TTC549 (cell line): ENCODE measurements around the gene TMEM255A.

Experiments used
- FAIRE-seq: peaks from 2 replicates; lab custom pipeline; 2012; peaks lifted over from hg19 to GRCh38; lab: Jason Lieb, UNC

Gene TMEM255A

GRCh38 chrX:120262859-120263708 is 48.2 kb downstream of the TMEM255A start:
- FAIRE-seq, result no peak

- no peak for FAIRE-seq
These were observed 50.9 kb downstream of the TMEM255A start for GRCh38 chrX:120260369-120260768.

- no peak for FAIRE-seq
These were observed 57.5 kb downstream of the TMEM255A start for GRCh38 chrX:120253784-120254183.

GRCh38 chrX:120251471-120252011 is 59.7 kb downstream of the TMEM255A start:
- no peak for FAIRE-seq

- FAIRE-seq, result peak; percentile 84
These were observed 60.6 kb downstream of the TMEM255A start, which contains the start of gene ZBTB33 for GRCh38 chrX:120250522-120251271. Gene ZBTB33 (plus strand): TSS chrX:120250812. CDS start chrX:120253416, 2,604 bp downstream.

- no peak for FAIRE-seq
These were observed 66.3 kb downstream of the TMEM255A start for GRCh38 chrX:120244735-120245498.

- no peak for FAIRE-seq
These were observed 66.9 kb downstream of the TMEM255A start for GRCh38 chrX:120244395-120244734.

- no peak for FAIRE-seq
These were observed 68.4 kb downstream of the TMEM255A start for GRCh38 chrX:120242813-120243212.

- no peak for FAIRE-seq
These were observed 72.3 kb downstream of the TMEM255A start for GRCh38 chrX:120238933-120239332.

- no peak for FAIRE-seq
These were observed 74.4 kb downstream of the TMEM255A start for GRCh38 chrX:120236687-120237479.

GRCh38 chrX:120235284-120235683 is 76.0 kb downstream of the TMEM255A start:
- no peak for FAIRE-seq

- no peak for FAIRE-seq
These were observed 82.9 kb downstream of the TMEM255A start for GRCh38 chrX:120228187-120228908.

GRCh38 chrX:120224388-120224787 is 86.9 kb downstream of the TMEM255A start:
- no peak for FAIRE-seq

GRCh38 chrX:120223374-120223773 is 87.9 kb downstream of the TMEM255A start:
- no peak for FAIRE-seq

GRCh38 chrX:120213438-120214265 is 97.6 kb downstream of the TMEM255A start:
- FAIRE-seq, result no peak
